Ascending aorta (tissue), 2 donors: ENCODE measurements around the gene STX2. TPM values are rescaled to one million over a fixed set of nuclear protein-coding genes. Genes with fewer than 3 reads are reported as not detected.
"Not testable (repeated sequence)": the region's sequence is repeated elsewhere in the genome, so short reads cannot be mapped to it uniquely, and the experiment has no call there.

Source experiments
- DNase-seq, 2 donors: peaks; one replicate each; pipeline ENCODE4 v3.0.0-alpha.2; 2019; ENCODE audit warnings: low spot score in 2 of 2
- H3K27ac ChIP-seq, 2 donors: fragments of 200-600 bp; sonication (generic); one replicate each; pipeline ENCODE4 v1.5.1; 2016 to 2017; ENCODE audit warnings: mild to moderate bottlenecking in 1 of 2
- H3K27me3 ChIP-seq: fragments of 200-600 bp; sonication (generic); one replicate; pipeline ENCODE4 v1.5.1; 2017
- H3K36me3 ChIP-seq, 2 donors: fragments of 200-600 bp; sonication (generic); one replicate each; pipeline ENCODE4 v1.5.1; 2016
- H3K4me1 ChIP-seq, 2 donors: fragments of 200-600 bp; sonication (generic); one replicate each; pipeline ENCODE4 v1.5.1; 2016 to 2017; ENCODE audit warnings: mild to moderate bottlenecking in 1 of 2
- H3K4me3 ChIP-seq, 2 donors: fragments of 200-600 bp; sonication (generic); one replicate each; pipeline ENCODE4 v1.5.1; 2016 to 2017; ENCODE audit warnings: mild to moderate bottlenecking in 1 of 2
- H3K9me3 ChIP-seq, 2 donors: fragments of 200-600 bp; sonication (generic); one replicate each; pipeline ENCODE4 v1.5.1; 2016
- intact Hi-C: fragments of 100-400 bp; cut with DNase I; formaldehyde crosslinking; loops from one replicate; pipeline ENCODE4 v1.15.1; 2023
- total RNA-seq: library from RNA; depleted of rRNA; stranded (reverse); fragments of >200 nt; gene quantifications from one replicate; pipeline ENCODE4 v1.1.0, GENCODE V29; 2016
- TF ChIP-seq, protein P1 (sequence below), 3 experiments: fragments of 200-600 bp in 2 of 3; fragments of 450-650 bp in 1 of 3; sonication (generic) in 2 of 3; IDR thresholded peaks; one replicate each; pipeline ENCODE4 v1.5.1; 2016 to 2019; ENCODE audit warnings: antibody characterized with exemption in 3 of 3, mild to moderate bottlenecking in 1 of 3, moderate library complexity in 1 of 3

STX2 gene
- total RNA-seq, 1 donor from 2014 or later = 16.6 TPM

DNA sequence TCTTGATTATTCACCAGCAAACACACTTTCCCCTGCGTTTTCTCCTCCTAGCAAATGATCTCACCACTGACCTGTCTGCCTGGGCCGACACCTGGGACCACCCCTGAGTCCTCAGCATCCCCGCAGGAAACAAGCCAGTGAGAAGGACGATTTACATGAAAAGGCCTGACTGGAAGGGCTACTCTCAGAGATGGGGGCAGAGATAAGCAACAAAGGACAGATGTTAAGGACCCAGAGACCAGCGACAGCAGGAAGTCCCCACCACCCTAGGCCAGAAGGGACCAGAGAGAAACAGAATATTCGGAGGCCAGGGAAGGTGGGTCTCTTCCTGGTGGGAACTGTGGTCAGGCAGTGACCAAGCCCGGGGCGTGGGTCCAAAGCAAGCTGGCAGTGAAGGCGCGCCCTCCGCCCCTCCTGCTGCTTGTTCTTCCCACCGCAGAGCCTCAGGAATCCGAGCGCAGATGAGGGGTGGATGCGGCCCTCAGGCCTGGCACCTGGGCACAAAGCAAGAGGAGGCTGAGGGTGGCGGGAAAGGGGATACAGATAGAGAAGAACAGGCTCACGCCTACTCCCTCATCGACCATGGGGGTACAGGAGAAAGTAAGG, 55.8 kb downstream of the STX2 start:
- Histone ChIP-seq H3K36me3 (peaks cover 15 to 41% of the 10 kb centered on the region in 2 donors), H3K9me3 (peaks cover 9 to 16% of the 10 kb centered on the region in 2 donors), H3K27me3 (no peaks in the 10 kb centered on the region), H3K4me1 (no peaks in the 10 kb centered on the region), H3K27ac (no peak overlapping the region), H3K4me3 (no peak overlapping the region)
- intact Hi-C loops = no loop called here
- DNase-seq = no peak
- TF ChIP-seq, protein P1, sequence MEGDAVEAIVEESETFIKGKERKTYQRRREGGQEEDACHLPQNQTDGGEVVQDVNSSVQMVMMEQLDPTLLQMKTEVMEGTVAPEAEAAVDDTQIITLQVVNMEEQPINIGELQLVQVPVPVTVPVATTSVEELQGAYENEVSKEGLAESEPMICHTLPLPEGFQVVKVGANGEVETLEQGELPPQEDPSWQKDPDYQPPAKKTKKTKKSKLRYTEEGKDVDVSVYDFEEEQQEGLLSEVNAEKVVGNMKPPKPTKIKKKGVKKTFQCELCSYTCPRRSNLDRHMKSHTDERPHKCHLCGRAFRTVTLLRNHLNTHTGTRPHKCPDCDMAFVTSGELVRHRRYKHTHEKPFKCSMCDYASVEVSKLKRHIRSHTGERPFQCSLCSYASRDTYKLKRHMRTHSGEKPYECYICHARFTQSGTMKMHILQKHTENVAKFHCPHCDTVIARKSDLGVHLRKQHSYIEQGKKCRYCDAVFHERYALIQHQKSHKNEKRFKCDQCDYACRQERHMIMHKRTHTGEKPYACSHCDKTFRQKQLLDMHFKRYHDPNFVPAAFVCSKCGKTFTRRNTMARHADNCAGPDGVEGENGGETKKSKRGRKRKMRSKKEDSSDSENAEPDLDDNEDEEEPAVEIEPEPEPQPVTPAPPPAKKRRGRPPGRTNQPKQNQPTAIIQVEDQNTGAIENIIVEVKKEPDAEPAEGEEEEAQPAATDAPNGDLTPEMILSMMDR (IDR thresholded peaks at IDR 0.05) = no peak

GRCh38 chr12:130782245-130782644, 56.8 kb downstream of the STX2 start:
- H3K27ac ChIP-seq, intact Hi-C loops, H3K4me3 ChIP-seq, H3K4me1 ChIP-seq, H3K27me3 ChIP-seq, DNase-seq: not testable (repeated sequence)
- Histone ChIP-seq H3K36me3 (peaks cover 15 to 32% of the 10 kb centered on the region in 2 donors), H3K9me3 (peaks cover 9 to 16% of the 10 kb centered on the region in 2 donors)

DNA sequence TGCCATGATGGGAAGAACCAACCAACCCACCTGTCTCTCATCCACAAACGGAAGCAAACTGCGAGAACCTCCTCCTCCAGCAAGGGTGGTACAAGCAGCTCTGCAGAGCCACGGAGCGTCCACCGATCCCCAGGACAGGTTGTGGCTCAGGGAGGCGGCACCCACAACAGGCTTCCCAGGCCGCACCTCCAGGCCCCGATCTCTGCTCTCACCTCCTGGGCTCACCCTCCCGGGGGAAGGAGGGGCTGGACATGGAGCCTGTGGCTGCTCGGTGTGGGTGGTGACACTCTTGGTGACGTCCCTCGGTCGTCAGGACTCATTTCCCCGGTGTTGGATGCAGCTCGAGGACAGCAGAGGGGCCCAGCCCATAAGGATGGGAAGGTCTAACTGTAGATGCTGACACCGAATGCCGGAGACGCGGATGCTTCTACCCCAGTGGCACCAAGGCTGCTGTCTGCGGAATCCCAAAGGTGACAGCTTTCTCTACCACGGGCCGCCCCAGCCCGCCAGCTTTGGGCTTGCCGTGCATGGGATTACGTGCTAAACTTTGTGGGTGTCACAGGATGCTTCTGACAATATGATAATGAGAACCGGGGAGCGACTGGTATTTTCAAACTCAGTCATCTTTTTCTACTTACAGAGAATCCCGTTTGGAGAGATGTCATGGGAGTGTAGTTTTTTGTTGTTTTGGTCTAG, 58.0 kb downstream of the STX2 start:
- no peak for DNase-seq
- intact Hi-C loops = no loop called here
- Histone ChIP-seq H3K4me1 (peaks cover 4 to 5% of the 10 kb centered on the region in 2 donors), H3K9me3 (peaks cover 9 to 15% of the 10 kb centered on the region in 2 donors), H3K27ac (no peak overlapping the region), H3K4me3 (no peak overlapping the region), H3K27me3 (no peaks in the 10 kb centered on the region), H3K36me3 (peaks cover 11 to 21% of the 10 kb centered on the region in 2 donors)
- TF ChIP-seq, protein P1 (IDR thresholded peaks at IDR 0.05) = no peak

DNA sequence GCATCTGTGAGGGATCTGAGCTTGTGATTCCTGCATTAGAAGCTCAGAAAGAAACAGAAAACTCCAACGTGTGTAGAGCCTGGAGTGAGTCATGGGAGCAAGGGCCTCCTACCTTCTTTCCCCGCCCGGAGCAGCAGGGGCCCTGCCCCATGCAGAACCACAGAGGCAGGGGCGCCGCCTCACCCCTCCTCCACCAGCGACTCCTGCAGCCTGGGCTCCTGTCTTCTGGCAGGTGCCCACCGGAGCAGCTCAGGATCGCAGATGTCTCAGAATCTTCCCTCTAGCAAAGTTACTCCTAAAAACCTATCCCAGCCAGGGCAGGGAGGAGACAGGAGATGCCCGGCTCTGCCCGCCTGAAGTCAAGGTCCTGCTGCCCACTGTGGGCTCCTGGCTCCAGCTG, 58.7 kb downstream of the STX2 start:
- Histone ChIP-seq H3K9me3 (peaks cover 7 to 8% of the 10 kb centered on the region in 2 donors), H3K27me3 (no peaks in the 10 kb centered on the region), H3K27ac (no peak overlapping the region), H3K4me1 (peaks cover 7 to 9% of the 10 kb centered on the region in 2 donors), H3K36me3 (peaks cover 7 to 14% of the 10 kb centered on the region in 2 donors), H3K4me3 (no peak overlapping the region)
- no peak for DNase-seq
- TF ChIP-seq, protein P1 (IDR thresholded peaks at IDR 0.05) = no peak
- intact Hi-C loops = no loop called here

DNA sequence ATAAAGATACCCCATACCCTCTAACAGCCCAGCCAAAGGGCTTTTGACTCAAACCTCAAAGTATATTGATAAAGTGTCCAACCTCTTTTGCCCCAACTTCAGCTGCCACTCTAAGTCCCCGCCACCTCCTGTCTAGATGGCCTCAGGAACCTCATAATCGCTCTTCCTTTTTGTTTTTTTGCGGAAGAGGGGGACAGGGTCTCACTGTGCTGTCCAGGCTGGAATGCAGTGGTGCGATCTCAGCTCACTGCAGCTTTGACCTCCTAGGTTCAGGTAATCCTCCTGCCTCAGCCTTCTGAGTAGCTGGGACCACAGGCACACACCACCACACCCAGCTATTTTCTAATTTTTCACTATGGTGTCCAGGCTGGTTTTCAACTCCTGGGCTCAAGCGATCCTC, 60.3 kb downstream of the STX2 start:
- no peaks in the 10 kb centered on the region for H3K9me3 ChIP-seq
- intact Hi-C loops = no loop called here
- no peak for DNase-seq
- H3K36me3 ChIP-seq = peaks cover under 1 to 3% of the 10 kb centered on the region in 2 donors
- TF ChIP-seq, protein P1 (IDR thresholded peaks at IDR 0.05) = no peak
- no peak overlapping the region for H3K27ac ChIP-seq
- no peak overlapping the region for H3K4me3 ChIP-seq
- no peaks in the 10 kb centered on the region for H3K27me3 ChIP-seq
- H3K4me1 ChIP-seq = peaks cover 7 to 9% of the 10 kb centered on the region in 2 donors

GRCh38 chr12:130776857-130777339, 62.2 kb downstream of the STX2 start:
- Histone ChIP-seq H3K36me3 (no peaks in the 10 kb centered on the region), H3K9me3 (no peaks in the 10 kb centered on the region), H3K27me3 (no peaks in the 10 kb centered on the region), H3K4me1 (peaks cover 7 to 9% of the 10 kb centered on the region in 2 donors), H3K27ac (no peak overlapping the region), H3K4me3 (peak overlapping the region; percentile 25 to 59)
- DNase-seq = no peak
- TF ChIP-seq, protein P1 (IDR thresholded peaks at IDR 0.05) = no peak
- intact Hi-C loops = no loop called here
